ENCODE results near the gene CNGA3. TPM values are rescaled to one million over a fixed set of nuclear protein-coding genes. Genes with fewer than 3 reads are reported as not detected.
A peak's percentile ranks its signal among the peaks of the same experiment; 100 is the strongest.
"Not testable (repeated sequence)": the region's sequence is repeated elsewhere in the genome, so short reads cannot be mapped to it uniquely, and the experiment has no call there.

The CNGA3 gene
- polyA plus RNA-seq, 4 donors = not detected

GRCh38 chr2:98435670-98436069 lies 89.4 kb downstream of the CNGA3 start:
- DNase-seq (ENCODE audit: low read depth in 4 of 4, low spot score in 3 of 4) = not testable (repeated sequence)

DNA sequence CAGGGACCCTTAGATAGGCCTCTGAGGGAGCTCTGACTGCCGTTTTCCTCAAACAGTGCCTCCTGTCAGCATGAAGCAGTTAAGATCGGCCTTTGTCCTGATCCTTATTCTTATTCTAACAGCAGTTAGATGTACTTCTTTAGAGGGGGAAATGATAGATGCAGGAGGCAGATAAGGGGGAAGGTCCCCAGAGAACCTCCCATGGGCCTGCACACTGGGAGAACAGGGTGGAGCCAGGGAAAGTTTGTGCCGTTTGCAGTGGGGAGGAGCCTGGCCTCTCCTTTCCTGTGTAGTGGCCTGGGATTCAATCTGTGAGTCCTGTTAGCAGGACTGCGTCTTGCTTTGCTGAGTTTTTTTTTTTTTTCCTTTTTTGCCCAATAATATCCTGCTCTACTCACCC lies 90.5 kb downstream of the CNGA3 start:
- no peak for DNase-seq (ENCODE audit: low read depth in 4 of 4, low spot score in 3 of 4)

GRCh38 chr2:98438190-98439133 lies 92.2 kb downstream of the CNGA3 start:
- no peak for DNase-seq (ENCODE audit: low read depth in 4 of 4, low spot score in 3 of 4)

DNA sequence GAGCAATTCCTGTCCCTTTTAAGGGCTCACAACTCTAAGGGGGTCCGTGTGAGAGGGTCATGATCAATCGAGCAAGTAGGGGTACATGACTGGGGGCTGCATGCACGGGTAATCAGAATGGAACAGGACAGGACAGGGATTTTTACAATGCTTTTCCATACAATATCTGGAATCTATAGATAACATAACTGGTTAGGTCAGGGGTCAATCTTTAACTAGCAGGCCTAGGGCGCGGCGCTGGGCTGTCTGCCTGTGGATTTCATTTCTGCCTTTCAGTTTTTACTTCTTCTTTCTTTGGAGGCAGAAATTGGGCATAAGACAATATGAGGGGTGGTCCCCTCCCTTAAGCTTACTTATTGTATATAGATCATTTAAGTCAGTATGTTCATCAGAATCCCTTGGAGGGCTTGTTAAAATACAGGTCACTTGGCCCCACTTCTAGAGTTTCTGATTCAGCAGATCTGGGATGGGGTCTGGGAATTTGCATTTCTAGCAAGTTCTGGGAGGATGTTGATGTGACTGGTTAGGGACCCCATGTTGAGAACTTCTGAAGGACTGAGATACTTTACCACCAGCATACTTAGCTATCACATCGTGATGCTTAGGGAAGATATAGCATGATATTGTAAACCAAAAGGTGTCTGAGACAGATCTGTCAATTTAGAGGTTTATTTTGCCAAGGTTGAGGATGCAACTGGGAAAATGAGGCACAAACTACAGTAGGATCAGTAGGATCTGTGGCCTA lies 95.6 kb downstream of the CNGA3 start:
- no peak for DNase-seq (ENCODE audit: low read depth in 4 of 4, low spot score in 3 of 4)

DNA sequence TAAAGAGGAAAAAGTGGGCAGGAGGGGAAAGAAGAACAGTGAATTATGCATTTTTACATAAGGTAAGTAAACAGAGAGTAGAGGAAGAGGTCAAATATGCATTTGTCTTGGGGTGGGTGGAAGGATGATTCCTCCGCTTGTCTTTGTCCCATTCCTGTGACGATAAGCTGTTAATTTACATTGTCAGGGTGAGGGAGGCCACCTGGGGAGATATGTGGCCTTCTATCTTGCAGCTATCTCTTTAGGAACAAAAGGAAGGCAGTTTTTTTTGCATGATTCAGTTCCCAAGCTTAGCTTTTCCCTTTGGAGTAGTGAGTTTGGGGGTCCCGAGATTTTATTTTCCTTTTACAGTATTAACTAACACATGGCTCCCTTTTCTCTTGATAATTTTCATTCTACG lies 96.2 kb downstream of the CNGA3 start:
- DNase-seq (ENCODE audit: low read depth in 4 of 4, low spot score in 3 of 4) = no peak

- DNase-seq (ENCODE audit: low read depth in 4 of 4, low spot score in 3 of 4) = peak; percentile 47 to 74 (median 61)
These were observed 98.3 kb downstream of the CNGA3 start, which contains the start of gene INPP4A for GRCh38 chr2:98444436-98445176. TSS of gene INPP4A (plus strand) at chr2:98444858. CDS start at chr2:98520049, 75,191 bp downstream.

DNA sequence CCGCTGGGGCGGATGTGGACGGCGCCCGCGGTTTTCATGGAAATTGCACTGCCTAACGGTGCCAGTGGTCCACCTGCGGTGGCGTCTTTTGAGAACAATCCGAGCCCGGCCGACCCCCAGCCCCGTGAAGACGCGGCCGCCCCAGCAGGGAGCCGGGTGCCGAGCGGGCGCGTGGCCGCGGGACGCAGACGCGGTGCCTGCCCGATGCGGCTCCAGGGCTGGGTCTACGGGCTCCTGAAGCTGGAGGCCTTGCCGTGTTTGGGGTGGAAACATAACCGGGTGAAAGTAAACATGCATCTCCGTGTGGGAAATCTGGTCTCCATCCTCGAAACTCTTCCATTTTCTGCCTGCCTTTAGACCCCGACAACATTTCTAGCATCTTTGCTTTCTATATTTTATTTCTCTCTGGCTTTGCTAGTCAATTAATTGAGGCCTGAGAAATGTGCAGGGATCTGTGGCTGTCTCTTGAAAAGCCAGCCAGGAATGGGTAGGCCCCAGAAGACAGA lies 99.0 kb downstream of the CNGA3 start:
- DNase-seq (ENCODE audit: low read depth in 4 of 4, low spot score in 3 of 4) = no peak

GRCh38 chr2:98445683-98446581 lies 99.7 kb downstream of the CNGA3 start:
- DNase-seq (ENCODE audit: low read depth in 4 of 4, low spot score in 3 of 4) = no peak

- DNase-seq (ENCODE audit: low read depth in 4 of 4, low spot score in 3 of 4) = no peak
These were observed 100.6 kb downstream of the CNGA3 start for GRCh38 chr2:98446850-98447249.

Other genes starting within 250 kb of the CNGA3 start
- gene INPP4A, start 98.4 kb downstream of the CNGA3 start, polyA plus RNA-seq (ENCODE audit: insufficient read length in 4 of 4) = 10 to 100 TPM; 19.1 to 28.2 (median 23.7) TPM